Common myeloid progenitor, CD34-positive (primary cell): ENCODE data around the gene SPOP.

ENCODE experiments used
- CTCF ChIA-PET: fragments of 350-600 bp; sonication (Branson Sonifier 250); formaldehyde crosslinking; loops from one replicate; lab custom pipeline; 2021; ENCODE audit warnings: antibody characterized with exemption; lab: Charles Lee
- POLR2A ChIA-PET: fragments of 350-600 bp; sonication (Branson Sonifier 250); formaldehyde crosslinking; loops from one replicate; lab custom pipeline; 2021; ENCODE audit warnings: antibody characterized with exemption; lab: Charles Lee
- DNase-seq, 3 donors: peaks; one replicate each; pipeline versions ENCODE4 v3.0.0 to v3.0.0-alpha.2; 2013
- H3K27ac ChIP-seq, 2 experiments: 1 replicate in 1 of 2; 2 replicates in 1 of 2; pipeline ENCODE4 v1.7.0; 2013; ENCODE audit warnings: inconsistent platforms in 2 of 2, low read length in 2 of 2, mild to moderate bottlenecking in 2 of 2, low read depth in 1 of 2, moderate library complexity in 1 of 2; ENCODE audit not compliant: severe bottlenecking in 2 of 2, insufficient read depth in 1 of 2, poor library complexity in 1 of 2
- H3K27me3 ChIP-seq, 5 experiments: replicated peaks in 2 of 5; 1 replicate in 3 of 5; 2 replicates in 2 of 5; pipeline versions ENCODE4 v1.6.1 to v1.7.0; 2013; ENCODE audit warnings: low read length in 4 of 5, mild to moderate bottlenecking in 2 of 5, moderate library complexity in 2 of 5, inconsistent platforms in 1 of 5; ENCODE audit not compliant: insufficient read depth in 5 of 5, control insufficient read depth in 4 of 5
- H3K36me3 ChIP-seq, 4 experiments: 1 replicate in 2 of 4; 2 replicates in 2 of 4; pipeline versions ENCODE4 v1.6.1 to v1.7.0; 2013; ENCODE audit warnings: low read length in 3 of 4, control low read depth in 1 of 4, mild to moderate bottlenecking in 1 of 4; ENCODE audit not compliant: control insufficient read depth in 4 of 4, insufficient read depth in 4 of 4
- H3K4me1 ChIP-seq, 4 experiments: 1 replicate in 3 of 4; 2 replicates in 1 of 4; pipeline versions ENCODE4 v1.6.1 to v1.7.1; 2013; ENCODE audit warnings: low read length in 3 of 4, mild to moderate bottlenecking in 3 of 4, control low read depth in 1 of 4, inconsistent platforms in 1 of 4, moderate library complexity in 1 of 4; ENCODE audit not compliant: control insufficient read depth in 4 of 4, insufficient read depth in 4 of 4; ENCODE audit errors: control extremely low read depth in 1 of 4
- H3K4me3 ChIP-seq, 7 experiments: 1 replicate in 4 of 7; 2 replicates in 3 of 7; pipeline versions ENCODE4 v1.5.1 to v1.7.0; 2013; ENCODE audit warnings: mild to moderate bottlenecking in 7 of 7, low read length in 6 of 7, moderate library complexity in 6 of 7, inconsistent platforms in 2 of 7, low read depth in 2 of 7, control low read depth in 1 of 7; ENCODE audit not compliant: insufficient read depth in 4 of 7, control insufficient read depth in 1 of 7; ENCODE audit errors: extremely low read depth in 1 of 7
- H3K9me3 ChIP-seq, 5 experiments: 1 replicate in 4 of 5; 2 replicates in 1 of 5; pipeline versions ENCODE4 v1.6.1 to v1.7.1; 2013; ENCODE audit warnings: low read length in 4 of 5, mild to moderate bottlenecking in 2 of 5, inconsistent platforms in 1 of 5, low read depth in 1 of 5, moderate library complexity in 1 of 5; ENCODE audit not compliant: control insufficient read depth in 4 of 5, insufficient read depth in 2 of 5; ENCODE audit errors: control extremely low read depth in 1 of 5
- WGBS: methylation state at CpG from one replicate; pipeline ENCODE4 v1.1.5; 2013; ENCODE audit not compliant: insufficient coverage; 5-methylcytosine and 5-hydroxymethylcytosine counted together

The SPOP gene

GRCh38 chr17:49707608-49708514 lies 30.0 kb upstream of the SPOP start, which contains the start of gene SLC35B1:
SLC35B1 (minus strand) TSS chr17:49707964; CDS start chr17:49707833, 131 bp downstream.
- POLR2A ChIA-PET = interaction anchor here (0.5 to 2.7 kb wide), 15 partner anchors 9 to 856 kb away, joined by 3 to 24 read pairs (median 5); partner anchors contain the start of genes FAM117A, KAT7 and NXPH3
- WGBS = 2% methylated on average over 49 of the region's 53 CpGs

GRCh38 chr17:49707246-49707607 lies 29.3 kb upstream of the SPOP start:
- no peaks in the 10 kb centered on the region for H3K27me3 ChIP-seq
- peak overlapping the region; percentile 77 to 95 (median 87) for H3K4me3 ChIP-seq
- DNase-seq = peak; percentile 55 to 63 (median 62)
- ChIA-PET CTCF (interaction anchor here (0.7 to 22.1 kb wide), 13 partner anchors 10 to 291 kb away, joined by 3 to 277 read pairs (median 14); partner anchors contain the start of gene NXPH3), POLR2A (interaction anchor here (0.5 to 2.7 kb wide), 7 partner anchors 24 to 855 kb away, joined by 3 to 24 read pairs (median 5); partner anchors contain the start of genes FAM117A and KAT7)
- peak overlapping the region; percentile 98 to 99 for H3K27ac ChIP-seq
- peaks cover 6 to 49% (median 30%) of the 10 kb centered on the region in 4 experiments for H3K4me1 ChIP-seq
- peaks cover 11 to 63% (median 58%) of the 10 kb centered on the region in 4 experiments for H3K36me3 ChIP-seq
- 0% methylated on average over 12 of the region's 12 CpGs for WGBS
- H3K9me3 ChIP-seq = no peaks in the 10 kb centered on the region

More at GRCh38 chr17:49707608-49708514, 30.0 kb upstream of the SPOP start, which contains the start of gene SLC35B1:
- H3K27me3 ChIP-seq = no peaks in the 10 kb centered on the region
- H3K36me3 ChIP-seq = peaks cover 11 to 63% (median 55%) of the 10 kb centered on the region in 4 experiments
- peak within 1 kb of the TSS; percentile 77 to 95 (median 87) for H3K4me3 ChIP-seq
- no peaks in the 10 kb centered on the region for H3K9me3 ChIP-seq
- peak within 1 kb of the TSS; percentile 98 to 99 for H3K27ac ChIP-seq
- peaks cover 6 to 52% (median 31%) of the 10 kb centered on the region in 4 experiments for H3K4me1 ChIP-seq
- CTCF ChIA-PET = interaction anchor here (0.7 to 22.1 kb wide), 27 partner anchors 11 to 290 kb away, joined by 3 to 277 read pairs (median 5); partner anchors contain the start of genes DLX3, FAM117A and NXPH3
- DNase-seq = peak; percentile 99 to 100 (median 100)

GRCh38 chr17:49705254-49705653 lies 27.4 kb upstream of the SPOP start:
- DNase-seq = no peak
- peaks cover 9 to 63% (median 56%) of the 10 kb centered on the region in 4 experiments for H3K36me3 ChIP-seq
- no peaks in the 10 kb centered on the region for H3K27me3 ChIP-seq
- POLR2A ChIA-PET = interaction anchor here (1.0 kb wide), 1 partner anchor 57 kb away, joined by 3 read pairs; no protein-coding TSS in a partner anchor
- H3K27ac ChIP-seq = no peak overlapping the region
- no peaks in the 10 kb centered on the region for H3K9me3 ChIP-seq
- H3K4me1 ChIP-seq = peaks cover 6 to 35% (median 24%) of the 10 kb centered on the region in 4 experiments
- no peak overlapping the region for H3K4me3 ChIP-seq
- CTCF ChIA-PET = interaction anchor here (1.2 to 22.1 kb wide), 9 partner anchors 8 to 148 kb away, joined by 3 to 277 read pairs (median 4); partner anchors contain the start of genes FAM117A and NXPH3

DNA sequence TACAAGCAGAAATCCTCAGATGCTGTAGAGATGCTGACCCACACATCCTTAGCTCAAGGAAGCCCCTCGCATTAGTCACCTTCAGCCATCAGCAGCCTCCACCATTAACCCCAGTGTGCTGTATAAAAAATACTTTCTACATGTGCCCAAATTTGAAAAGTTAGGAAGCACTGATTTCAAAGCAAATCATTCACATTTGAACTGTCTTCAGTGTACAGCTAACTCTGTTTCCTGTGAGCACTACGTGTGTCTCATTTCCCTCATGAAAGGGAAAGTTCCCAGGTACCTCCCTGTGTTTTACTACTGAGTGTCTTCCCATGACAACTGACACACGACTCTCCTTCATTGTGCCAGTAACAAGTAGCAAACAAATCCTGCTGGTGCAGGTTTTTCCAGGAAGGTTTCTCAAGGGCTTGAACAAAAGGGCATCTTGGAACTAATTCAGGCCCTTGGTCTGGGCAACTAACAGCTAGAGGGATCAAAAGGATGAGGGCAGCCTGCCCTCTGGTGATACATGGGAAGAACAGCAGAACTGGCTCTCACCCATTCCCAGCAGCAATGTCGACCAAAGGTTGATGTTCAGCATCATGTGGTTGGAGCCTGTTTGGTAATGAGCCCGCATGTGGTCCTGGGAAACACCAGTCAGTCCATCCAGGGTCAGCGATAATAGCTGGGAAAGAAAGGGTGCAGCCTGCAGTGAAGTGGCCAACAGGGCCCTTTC lies 25.8 kb upstream of the SPOP start:
- Histone ChIP-seq H3K4me3 (no peak overlapping the region), H3K27ac (no peak overlapping the region)

GRCh38 chr17:49700960-49701359 lies 23.1 kb upstream of the SPOP start:
- Histone ChIP-seq H3K4me1 (peaks cover under 1 to 10% (median 10%) of the 10 kb centered on the region in 4 experiments), H3K4me3 (no peak overlapping the region), H3K36me3 (peaks cover 9 to 62% (median 54%) of the 10 kb centered on the region in 4 experiments), H3K27me3 (no peaks in the 10 kb centered on the region), H3K27ac (no peak overlapping the region), H3K9me3 (no peaks in the 10 kb centered on the region)
- POLR2A ChIA-PET = interaction anchor here (0.8 to 1.2 kb wide), 2 partner anchors 62 to 87 kb away, joined by 3 read pairs; no protein-coding TSS in a partner anchor
- CTCF ChIA-PET = interaction anchor here (0.9 to 22.1 kb wide), 7 partner anchors 19 to 296 kb away, joined by 3 to 277 read pairs (median 6); partner anchors contain the start of gene NXPH3
- DNase-seq = no peak
- WGBS = 88% methylated on average over 6 of the region's 6 CpGs

More for the DNA sequence above, 25.8 kb upstream of the SPOP start:
- CTCF ChIA-PET = interaction anchor here (0.9 to 22.1 kb wide), 19 partner anchors 7 to 295 kb away, joined by 3 to 277 read pairs (median 3); partner anchors contain the start of genes FAM117A and NXPH3
- DNase-seq = peak; percentile 58 to 79 (median 73)
- H3K9me3 ChIP-seq = no peaks in the 10 kb centered on the region
- H3K4me1 ChIP-seq = peaks cover 6 to 20% (median 16%) of the 10 kb centered on the region in 4 experiments
- H3K27me3 ChIP-seq = no peaks in the 10 kb centered on the region
- POLR2A ChIA-PET = interaction anchor here (1.0 to 1.4 kb wide), 2 partner anchors 134 to 136 kb away, joined by 3 to 5 read pairs; no protein-coding TSS in a partner anchor
- H3K36me3 ChIP-seq = peaks cover 9 to 65% (median 54%) of the 10 kb centered on the region in 4 experiments
- 71% methylated on average over 5 of the region's 6 CpGs for WGBS

DNA sequence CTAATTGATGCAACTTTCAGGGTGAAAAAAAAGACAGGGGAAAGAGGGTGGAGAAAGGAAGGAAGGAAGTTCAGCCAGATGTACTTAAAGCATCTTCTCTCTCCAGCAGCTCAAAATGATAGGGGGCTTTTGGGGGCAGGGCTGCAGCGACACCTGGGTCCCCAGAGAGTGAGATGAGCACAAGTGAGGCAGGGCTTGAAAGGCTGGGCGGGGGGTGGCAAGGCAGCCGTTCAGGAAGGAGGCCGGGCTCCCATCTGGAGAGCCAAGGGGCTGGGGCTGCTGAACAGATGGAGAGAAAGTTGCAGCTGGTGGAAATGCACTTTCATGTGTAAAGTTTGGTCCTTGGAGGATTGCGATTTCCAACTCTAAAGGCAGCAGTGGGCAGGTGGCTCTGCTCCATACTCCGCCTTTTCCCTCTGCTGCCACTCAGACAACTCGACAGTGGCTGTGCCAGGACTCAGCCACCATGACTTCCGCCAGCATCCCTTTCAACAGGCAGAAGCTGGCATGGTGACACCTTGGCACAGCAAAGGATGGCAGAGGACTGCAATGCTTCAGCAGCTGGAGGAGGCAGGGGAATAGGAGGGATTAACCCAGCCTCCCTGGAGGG lies 22.2 kb upstream of the SPOP start:
- H3K36me3 ChIP-seq = peaks cover 9 to 54% (median 45%) of the 10 kb centered on the region in 4 experiments
- WGBS = 79% methylated on average over 8 of the region's 8 CpGs

More for the DNA sequence above, 22.2 kb upstream of the SPOP start:
- Histone ChIP-seq H3K27me3 (no peaks in the 10 kb centered on the region), H3K4me3 (no peak overlapping the region), H3K27ac (no peak overlapping the region), H3K4me1 (peaks cover 7 to 18% (median 18%) of the 10 kb centered on the region in 4 experiments), H3K9me3 (no peaks in the 10 kb centered on the region)
- POLR2A ChIA-PET = interaction anchor here (0.6 to 1.6 kb wide), 4 partner anchors 63 to 430 kb away, joined by 3 to 6 read pairs (median 3); partner anchors contain the start of gene SAMD14
- CTCF ChIA-PET = interaction anchor here (0.9 to 22.1 kb wide), 8 partner anchors 7 to 297 kb away, joined by 3 to 277 read pairs (median 6); partner anchors contain the start of genes NXPH3 and SLC35B1
- peak in 1 of 3 donors; percentile 33 for DNase-seq
